ENCODE measurements around the gene SLF2. TPM values are rescaled to one million over a fixed set of nuclear protein-coding genes. Genes with fewer than 3 reads are reported as not detected.

SLF2 gene
- total and polyA plus RNA-seq, 2 of the 13 experiments (the other 11 are each of a cell fraction or from before 2014, with no cell fraction given): 12.2 to 48.1 TPM

- no peak for TF ChIP-seq ESRRA (CRISPR knock-in tag; IDR thresholded peaks at IDR 0.05; ENCODE audit: low read depth)
- no peak for TF ChIP-seq RAD21 (CRISPR knock-in tag; IDR thresholded peaks at IDR 0.05)
- TF ChIP-seq ZNF281 (CRISPR knock-in tag; IDR thresholded peaks at IDR 0.05; ENCODE audit: borderline replicate concordance): peak; percentile 99
- no peak for TF ChIP-seq RBAK (CRISPR knock-in tag; IDR thresholded peaks at IDR 0.05)
- no peak for TF ChIP-seq BATF2 (CRISPR knock-in tag; IDR thresholded peaks at IDR 0.05)
- TF ChIP-seq ZSCAN9 (CRISPR knock-in tag; IDR thresholded peaks at IDR 0.05; ENCODE audit: borderline replicate concordance): no peak
- TF ChIP-seq NFKB2 (CRISPR knock-in tag; IDR thresholded peaks at IDR 0.05; ENCODE audit: borderline replicate concordance): no peak
- no peak for TF ChIP-seq ZNF660 (CRISPR knock-in tag; IDR thresholded peaks at IDR 0.05; ENCODE audit: borderline replicate concordance, low read depth)
- no peak for TF ChIP-seq ZNF766 (CRISPR knock-in tag; IDR thresholded peaks at IDR 0.05; ENCODE audit: borderline replicate concordance)
- TF ChIP-seq ZNF558 (CRISPR knock-in tag; IDR thresholded peaks at IDR 0.05; ENCODE audit: borderline replicate concordance): no peak
- TF ChIP-seq NFIB (CRISPR knock-in tag; IDR thresholded peaks at IDR 0.05; ENCODE audit: borderline replicate concordance): no peak
- no peak for TF ChIP-seq ZNF552 (CRISPR knock-in tag; IDR thresholded peaks at IDR 0.05; ENCODE audit: borderline replicate concordance)
- TF ChIP-seq TSC22D2 (CRISPR knock-in tag; IDR thresholded peaks at IDR 0.05; ENCODE audit: borderline replicate concordance): no peak
- TF ChIP-seq ATM (IDR thresholded peaks at IDR 0.05; ENCODE audit: borderline replicate concordance): no peak
- no peak for TF ChIP-seq REPIN1 (CRISPR knock-in tag; IDR thresholded peaks at IDR 0.05; ENCODE audit: borderline replicate concordance, low read depth)
- no peak for TF ChIP-seq TOPORS (CRISPR knock-in tag; IDR thresholded peaks at IDR 0.05)
- TF ChIP-seq ZKSCAN8 (CRISPR knock-in tag; IDR thresholded peaks at IDR 0.05; ENCODE audit: borderline replicate concordance): no peak
- TF ChIP-seq ZSCAN12 (CRISPR knock-in tag; IDR thresholded peaks at IDR 0.05): no peak
- TF ChIP-seq HDAC6 (IDR thresholded peaks at IDR 0.05; ENCODE audit: low read depth, low read length): no peak
- no peak for TF ChIP-seq ZNF557 (CRISPR knock-in tag; IDR thresholded peaks at IDR 0.05)
- TF ChIP-seq BRCA1 (CRISPR knock-in tag; IDR thresholded peaks at IDR 0.05): no peak
- 0 out of 2 replicates have a peak, but pooled peaks have one; percentile 22 for TF ChIP-seq CCDC6 (CRISPR knock-in tag; IDR thresholded peaks at IDR 0.05)
- no peak for TF ChIP-seq HMGXB4 (CRISPR knock-in tag; IDR thresholded peaks at IDR 0.05; ENCODE audit: borderline replicate concordance in 1 of 2, low read depth in 1 of 2)
- no peak for TF ChIP-seq ZNF781 (CRISPR knock-in tag; IDR thresholded peaks at IDR 0.05; ENCODE audit: borderline replicate concordance, not compliant biosample characterization)
- no peak for TF ChIP-seq ZNF589 (CRISPR knock-in tag; conservative IDR thresholded peaks at IDR 0.05)
These were observed 96.2 kb downstream of the SLF2 start (continued) for GRCh38 chr10:101008823-101009423.

Data from HepG2 (cell line).